ENCODE results near the gene SERPINB12.

Gene SERPINB12

DNA sequence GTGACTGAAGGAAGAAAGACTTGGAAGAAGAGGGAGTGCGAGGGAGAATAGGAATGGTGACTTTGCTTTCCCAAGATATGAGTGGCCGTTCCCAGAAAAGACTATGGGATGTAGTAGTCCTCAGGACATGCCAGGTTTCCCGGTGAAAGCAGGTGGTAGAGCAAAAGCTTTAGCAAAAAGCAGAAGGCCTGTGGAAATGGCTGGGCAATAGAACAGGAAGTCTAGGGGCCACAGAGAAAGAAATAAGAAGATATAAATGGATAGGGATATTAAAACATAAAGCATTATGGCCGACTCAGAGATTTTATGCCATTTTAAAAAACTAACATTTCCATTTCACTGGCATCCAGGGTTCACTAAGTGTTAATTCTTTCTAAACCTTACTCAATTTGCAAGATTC is 43.8 kb downstream of the SERPINB12 start:
- Histone ChIP-seq H3K36me3 (replicated peaks) (no peaks in the 10 kb centered on the region), H3K4me3 (ENCODE audit: low read depth, low read length) (no peak overlapping the region), H3K27me3 (replicated peaks) (no peaks in the 10 kb centered on the region), H3K27ac (no peak overlapping the region)
- DNase-seq = no peak
- TF ChIP-seq, protein P1, sequence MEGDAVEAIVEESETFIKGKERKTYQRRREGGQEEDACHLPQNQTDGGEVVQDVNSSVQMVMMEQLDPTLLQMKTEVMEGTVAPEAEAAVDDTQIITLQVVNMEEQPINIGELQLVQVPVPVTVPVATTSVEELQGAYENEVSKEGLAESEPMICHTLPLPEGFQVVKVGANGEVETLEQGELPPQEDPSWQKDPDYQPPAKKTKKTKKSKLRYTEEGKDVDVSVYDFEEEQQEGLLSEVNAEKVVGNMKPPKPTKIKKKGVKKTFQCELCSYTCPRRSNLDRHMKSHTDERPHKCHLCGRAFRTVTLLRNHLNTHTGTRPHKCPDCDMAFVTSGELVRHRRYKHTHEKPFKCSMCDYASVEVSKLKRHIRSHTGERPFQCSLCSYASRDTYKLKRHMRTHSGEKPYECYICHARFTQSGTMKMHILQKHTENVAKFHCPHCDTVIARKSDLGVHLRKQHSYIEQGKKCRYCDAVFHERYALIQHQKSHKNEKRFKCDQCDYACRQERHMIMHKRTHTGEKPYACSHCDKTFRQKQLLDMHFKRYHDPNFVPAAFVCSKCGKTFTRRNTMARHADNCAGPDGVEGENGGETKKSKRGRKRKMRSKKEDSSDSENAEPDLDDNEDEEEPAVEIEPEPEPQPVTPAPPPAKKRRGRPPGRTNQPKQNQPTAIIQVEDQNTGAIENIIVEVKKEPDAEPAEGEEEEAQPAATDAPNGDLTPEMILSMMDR (IDR thresholded peaks at IDR 0.05; ENCODE audit: low read depth, low read length, missing control alignments) = no peak
- in situ Hi-C loops (cut with HindIII; ENCODE audit: low pct_ligation_motif_present, low sequenced_read_pairs) = no loop called here

DNA sequence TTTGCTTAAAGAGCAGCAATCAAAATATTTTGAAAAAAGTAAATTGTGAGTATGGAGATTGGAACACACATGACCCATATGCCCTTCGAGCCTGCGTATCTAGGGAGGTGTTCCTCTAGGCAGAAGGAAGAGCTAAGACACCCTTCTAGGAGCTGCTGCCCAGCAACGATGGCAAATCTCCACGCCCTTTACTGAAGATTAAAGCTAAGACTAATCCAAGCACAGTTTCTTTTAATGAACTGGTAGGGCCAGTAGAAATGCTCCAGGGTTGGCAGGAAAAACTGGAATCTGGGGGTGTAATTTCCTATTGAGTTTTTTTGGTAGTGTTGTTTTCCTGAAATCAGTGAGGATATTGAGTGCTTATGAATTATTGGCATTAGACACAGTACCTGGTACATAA is 44.3 kb downstream of the SERPINB12 start:
- H3K36me3 ChIP-seq (replicated peaks) = no peaks in the 10 kb centered on the region
- TF ChIP-seq, protein P1 (IDR thresholded peaks at IDR 0.05; ENCODE audit: low read depth, low read length, missing control alignments) = no peak
- in situ Hi-C loops (cut with HindIII; ENCODE audit: low pct_ligation_motif_present, low sequenced_read_pairs) = no loop called here
- DNase-seq = no peak
- no peak overlapping the region for H3K4me3 ChIP-seq (ENCODE audit: low read depth, low read length)
- H3K27me3 ChIP-seq (replicated peaks) = no peaks in the 10 kb centered on the region
- H3K27ac ChIP-seq = no peak overlapping the region

DNA sequence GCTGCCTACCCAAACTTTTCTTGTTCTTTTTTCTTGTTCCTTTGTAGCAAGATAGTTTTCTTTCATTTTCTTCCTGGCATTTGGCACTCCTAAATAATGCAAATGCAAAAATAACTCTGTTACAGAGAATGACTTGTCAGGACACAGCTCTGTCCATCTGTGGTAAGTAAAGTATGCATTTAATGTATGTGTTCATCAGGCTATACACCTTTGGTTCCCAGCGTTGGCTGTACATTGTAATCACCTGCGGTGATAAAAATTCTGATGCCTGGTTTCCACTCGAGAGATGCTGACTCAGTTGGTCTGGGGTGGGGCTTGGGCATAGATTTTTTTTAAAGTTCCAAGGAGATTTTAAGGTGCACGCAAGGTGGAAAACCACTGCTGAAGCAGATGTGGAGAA is 44.8 kb downstream of the SERPINB12 start, which contains the start of gene SERPINB13:
SERPINB13 (plus strand) TSS at position 378 of the 400 bp plus-strand sequence. CDS start 1,325 bp downstream, outside the sequence.
- TF ChIP-seq, protein P1 (IDR thresholded peaks at IDR 0.05; ENCODE audit: low read depth, low read length, missing control alignments) = no peak
- Histone ChIP-seq H3K27me3 (replicated peaks) (no peaks in the 10 kb centered on the region), H3K27ac (no peak within 1 kb of the TSS), H3K36me3 (replicated peaks) (no peaks in the 10 kb centered on the region), H3K4me3 (ENCODE audit: low read depth, low read length) (no peak within 1 kb of the TSS)
- no peak for DNase-seq
- in situ Hi-C loops (cut with HindIII; ENCODE audit: low pct_ligation_motif_present, low sequenced_read_pairs) = no loop called here

DNA sequence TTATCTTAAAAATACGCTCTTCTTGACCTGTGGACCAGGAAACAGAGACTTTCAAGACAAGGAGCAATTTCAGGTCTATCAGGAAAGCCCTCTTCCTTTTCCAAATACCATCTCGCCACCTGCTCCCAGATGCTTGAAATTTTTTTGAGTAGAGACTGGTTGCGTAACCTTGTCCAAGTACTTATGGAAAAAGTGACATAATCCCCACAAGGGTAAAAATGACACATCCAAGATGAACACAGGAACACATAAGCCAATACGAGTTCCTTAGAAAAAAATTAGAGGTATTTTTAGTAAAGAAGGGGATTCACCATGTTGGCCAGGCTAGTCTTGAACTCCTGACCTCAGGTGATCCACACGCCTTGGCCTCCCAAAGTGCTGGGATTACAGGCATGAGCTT is 46.7 kb downstream of the SERPINB12 start:
- TF ChIP-seq, protein P1 (IDR thresholded peaks at IDR 0.05; ENCODE audit: low read depth, low read length, missing control alignments) = no peak
- Histone ChIP-seq H3K27me3 (replicated peaks) (no peaks in the 10 kb centered on the region), H3K4me3 (ENCODE audit: low read depth, low read length) (no peak overlapping the region), H3K27ac (no peak overlapping the region), H3K36me3 (replicated peaks) (no peaks in the 10 kb centered on the region)
- in situ Hi-C loops (cut with HindIII; ENCODE audit: low pct_ligation_motif_present, low sequenced_read_pairs) = no loop called here
- no peak for DNase-seq

DNA sequence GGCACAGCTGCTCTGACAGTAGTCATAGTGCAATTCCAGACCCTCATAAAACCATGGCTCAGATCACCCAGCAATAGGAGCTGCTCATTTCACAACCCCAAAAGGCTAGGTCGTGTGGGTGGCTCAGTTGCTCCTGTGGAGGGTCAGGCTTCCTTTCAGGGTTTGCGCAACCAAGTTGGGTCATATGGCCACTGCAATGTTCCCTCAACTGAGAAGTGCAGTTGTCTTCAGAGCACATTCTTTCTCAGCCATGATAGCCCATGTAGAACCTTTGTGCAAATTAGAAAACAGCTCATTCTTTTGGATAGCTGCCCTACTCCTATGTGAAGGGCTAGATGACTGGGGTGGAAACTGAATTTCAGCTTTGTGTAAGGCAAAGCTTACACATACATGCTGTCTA is 48.2 kb downstream of the SERPINB12 start:
- TF ChIP-seq, protein P1 (IDR thresholded peaks at IDR 0.05; ENCODE audit: low read depth, low read length, missing control alignments) = no peak
- in situ Hi-C loops (cut with HindIII; ENCODE audit: low pct_ligation_motif_present, low sequenced_read_pairs) = no loop called here
- DNase-seq = no peak
- no peak overlapping the region for H3K4me3 ChIP-seq (ENCODE audit: low read depth, low read length)
- no peaks in the 10 kb centered on the region for H3K36me3 ChIP-seq (replicated peaks)
- no peak overlapping the region for H3K27ac ChIP-seq
- no peaks in the 10 kb centered on the region for H3K27me3 ChIP-seq (replicated peaks)

DNA sequence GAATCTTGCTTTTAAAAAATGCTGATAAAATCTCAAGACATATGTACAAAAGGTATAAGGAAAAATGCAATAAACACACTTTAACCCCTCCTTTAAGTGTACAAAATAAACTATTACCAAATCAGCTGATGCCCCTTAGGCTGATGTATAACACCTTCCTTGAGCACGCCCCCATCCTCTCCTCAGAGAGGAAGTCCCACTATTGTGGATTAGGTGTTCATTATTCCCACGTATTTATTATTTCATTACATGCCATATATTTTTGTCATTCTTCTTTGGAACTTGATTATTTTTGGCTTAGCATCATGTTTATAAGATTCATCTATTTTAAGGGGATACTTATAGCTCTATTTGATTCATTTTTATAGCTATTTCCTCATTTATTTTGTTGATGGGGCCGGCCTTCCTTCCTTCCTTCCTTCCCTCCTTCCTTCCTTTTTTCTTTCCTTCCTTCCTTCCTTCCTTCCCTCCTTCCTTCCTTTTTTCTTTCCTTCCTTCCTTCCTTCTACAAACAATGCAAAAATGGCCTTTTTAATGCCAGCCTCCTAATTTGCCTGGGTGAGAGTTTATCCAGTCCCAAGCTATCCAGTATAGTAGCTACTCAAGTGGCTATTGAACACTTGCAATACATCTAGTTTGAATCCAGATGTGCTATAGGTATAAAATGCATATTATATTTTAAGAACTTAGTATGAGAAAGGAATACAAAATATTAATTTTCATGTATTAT is 49.0 kb downstream of the SERPINB12 start:
- in situ Hi-C loops (cut with HindIII; ENCODE audit: low pct_ligation_motif_present, low sequenced_read_pairs) = no loop called here
- DNase-seq = no peak
- Histone ChIP-seq H3K36me3 (replicated peaks) (no peaks in the 10 kb centered on the region), H3K27ac (no peak overlapping the region), H3K27me3 (replicated peaks) (no peaks in the 10 kb centered on the region), H3K4me3 (ENCODE audit: low read depth, low read length) (no peak overlapping the region)
- TF ChIP-seq, protein P1 (IDR thresholded peaks at IDR 0.05; ENCODE audit: low read depth, low read length, missing control alignments) = no peak
